SU-DHL-6 (cell line): Measurements from ENCODE around the gene SMC1A.
"Not testable (repeated sequence)": the region's sequence is repeated elsewhere in the genome, so short reads cannot be mapped to it uniquely, and the experiment has no call there.

Source experiments
- H2AFZ ChIP-seq: fragments of 200-600 bp; sonication (generic); 2 replicates; pipeline ENCODE4 v1.6.1; 2014; ENCODE audit warnings: low read depth, mild to moderate bottlenecking, moderate library complexity, mixed read lengths, antibody characterized with exemption, low read length; ENCODE audit not compliant: severe bottlenecking
- H3F3A ChIP-seq: fragments of 200-600 bp; shearing (Covaris generic); 2 replicates; pipeline ENCODE4 v1.6.0; 2016; ENCODE audit warnings: antibody characterized with exemption, mild to moderate bottlenecking; ENCODE audit not compliant: insufficient read depth
- H3K27ac ChIP-seq: fragments of 200-600 bp; sonication (generic); 2 replicates; pipeline ENCODE4 v1.5.1; 2016; ENCODE audit warnings: low read depth, mild to moderate bottlenecking, low read length, moderate library complexity, mixed read lengths
- H3K27me3 ChIP-seq: fragments of 200-600 bp; sonication (generic), shearing (Covaris generic); 2 replicates; pipeline ENCODE4 v1.6.0; 2014; ENCODE audit warnings: mild to moderate bottlenecking, low read length
- H3K36me3 ChIP-seq: fragments of 200-600 bp; sonication (generic); 2 replicates; pipeline ENCODE4 v1.6.1; 2014; ENCODE audit warnings: mild to moderate bottlenecking, low read length, mixed read lengths
- H3K4me2 ChIP-seq: fragments of 300-600, 200-600 bp; shearing (Covaris generic), sonication (generic); 2 replicates; pipeline ENCODE4 v1.6.0; 2014; ENCODE audit warnings: low read length, low read depth, mild to moderate bottlenecking; ENCODE audit not compliant: poor library complexity, severe bottlenecking
- H3K4me3 ChIP-seq: fragments of 200-600 bp; sonication (generic); 2 replicates; pipeline ENCODE4 v1.5.1; 2014; ENCODE audit warnings: antibody characterized with exemption, low read length, mild to moderate bottlenecking, mixed read lengths; ENCODE audit not compliant: insufficient read depth, poor library complexity, severe bottlenecking
- H3K79me2 ChIP-seq: fragments of 200-600 bp; sonication (generic); 2 replicates; pipeline ENCODE4 v1.6.1; 2014; ENCODE audit warnings: mild to moderate bottlenecking, low read length, moderate library complexity; ENCODE audit not compliant: insufficient read depth
- H3K9ac ChIP-seq: fragments of 200-600 bp; sonication (generic); 2 replicates; pipeline ENCODE4 v1.7.0; 2014; ENCODE audit warnings: mild to moderate bottlenecking, low read length
- H3K9me2 ChIP-seq: fragments of 200-600 bp; sonication (generic); replicated peaks from 2 replicates; pipeline ENCODE4 v1.6.1; 2014; ENCODE audit warnings: low read length; ENCODE audit not compliant: insufficient read depth
- H3K9me3 ChIP-seq: fragments of 200-600 bp; sonication (generic); 2 replicates; pipeline ENCODE4 v1.6.1; 2014; ENCODE audit warnings: low read length, mixed read lengths; ENCODE audit not compliant: insufficient read depth
- H4K20me1 ChIP-seq: fragments of 200-600 bp; sonication (generic); 2 replicates; pipeline ENCODE4 v1.6.1; 2014; ENCODE audit warnings: low read depth, mild to moderate bottlenecking, antibody characterized with exemption, low read length, moderate library complexity, mixed read lengths
- CTCF ChIP-seq: fragments of 200-600 bp; sonication (generic); IDR thresholded peaks from one replicate; pipeline ENCODE4 v1.5.1; 2017; ENCODE audit warnings: antibody characterized with exemption, mild to moderate bottlenecking, low read length, moderate library complexity; ENCODE audit not compliant: insufficient read depth, poor library complexity, severe bottlenecking
- EZH2phosphoT487 ChIP-seq: fragments of 200-600 bp; sonication (generic), shearing (Covaris generic); conservative IDR thresholded peaks from 2 replicates; pipeline ENCODE4 v1.6.1; 2018; ENCODE audit warnings: mild to moderate bottlenecking, antibody characterized with exemption, low read length, moderate library complexity, mixed read lengths

Gene SMC1A

GRCh38 chrX:53374222-53374820 lies 48.1 kb downstream of the SMC1A start:
- Histone ChIP-seq H3K36me3 (no peaks in the 10 kb centered on the region), H3K27ac (no peak overlapping the region), H3K4me3 (no peak overlapping the region), H3K79me2 (no peaks in the 10 kb centered on the region), H2AFZ (no peak overlapping the region), H4K20me1 (no peaks in the 10 kb centered on the region), H3F3A (no peaks in the 10 kb centered on the region), H3K27me3 (no peaks in the 10 kb centered on the region), H3K9me3 (no peaks in the 10 kb centered on the region), H3K9ac (no peak overlapping the region), H3K4me2 (no peak overlapping the region), H3K9me2 (no peaks in the 10 kb centered on the region)
- TF ChIP-seq EZH2phosphoT487 (no peak), CTCF (no peak)

DNA sequence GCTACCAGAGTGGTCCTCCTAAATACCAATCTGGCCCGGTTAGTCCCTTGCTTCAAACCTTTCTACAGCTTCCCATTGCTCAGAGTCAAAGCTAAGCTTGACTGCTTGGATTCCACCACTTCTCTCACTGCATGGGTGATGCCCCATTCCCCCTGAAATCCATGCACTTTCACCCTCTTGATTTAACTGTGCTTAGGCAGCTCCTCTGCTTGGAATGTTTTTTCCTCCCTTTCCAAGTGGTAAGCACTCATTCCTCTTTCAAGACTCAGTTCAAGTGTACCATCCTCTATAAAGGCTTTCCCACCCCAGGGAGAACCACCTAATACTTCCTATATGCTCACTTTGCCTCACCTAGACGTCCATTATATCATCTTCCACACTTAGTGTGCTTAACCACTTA lies 49.1 kb downstream of the SMC1A start:
- H2AFZ ChIP-seq: no peak overlapping the region
- H4K20me1 ChIP-seq: no peaks in the 10 kb centered on the region
- H3K9me2 ChIP-seq: no peaks in the 10 kb centered on the region
- H3K9me3 ChIP-seq: no peaks in the 10 kb centered on the region
- TF ChIP-seq EZH2phosphoT487: no peak
- no peak for TF ChIP-seq CTCF
- H3K4me3 ChIP-seq: no peak overlapping the region
- no peaks in the 10 kb centered on the region for H3K36me3 ChIP-seq
- H3K9ac ChIP-seq: no peak overlapping the region
- no peak overlapping the region for H3K27ac ChIP-seq
- H3K27me3 ChIP-seq: no peaks in the 10 kb centered on the region
- H3K4me2 ChIP-seq: no peak overlapping the region
- no peaks in the 10 kb centered on the region for H3K79me2 ChIP-seq
- no peaks in the 10 kb centered on the region for H3F3A ChIP-seq

GRCh38 chrX:53366454-53366853 lies 56.0 kb downstream of the SMC1A start:
- not testable (repeated sequence) for H3K9ac ChIP-seq, H3K79me2 ChIP-seq, H3K9me3 ChIP-seq, H3K9me2 ChIP-seq, H3K4me2 ChIP-seq, H3K36me3 ChIP-seq, H4K20me1 ChIP-seq, H2AFZ ChIP-seq, H3K27me3 ChIP-seq, H3F3A ChIP-seq, H3K4me3 ChIP-seq, H3K27ac ChIP-seq

- Histone ChIP-seq H3K79me2 (no peaks in the 10 kb centered on the region), H2AFZ (no peak overlapping the region), H3K27ac (no peak overlapping the region), H3K4me3 (no peak overlapping the region), H3K36me3 (no peaks in the 10 kb centered on the region), H3K27me3 (no peaks in the 10 kb centered on the region), H4K20me1 (no peaks in the 10 kb centered on the region), H3K9ac (no peak overlapping the region), H3F3A (no peaks in the 10 kb centered on the region), H3K4me2 (no peak overlapping the region), H3K9me2 (no peaks in the 10 kb centered on the region), H3K9me3 (no peaks in the 10 kb centered on the region)
- no peak for TF ChIP-seq CTCF
- no peak for TF ChIP-seq EZH2phosphoT487
Observed at GRCh38 chrX:53362449-53362848, 60.0 kb downstream of the SMC1A start.
